Mesenteric fat pad (tissue), 1 donor: Measurements from ENCODE around the gene BAIAP3. TPM values are rescaled to one million over a fixed set of nuclear protein-coding genes. Genes with fewer than 3 reads are reported as not detected.

Experiments used
- DNase-seq: peaks from one replicate; pipeline ENCODE4 v3.0.0-alpha.2; 2020; ENCODE audit warnings: low spot score
- total RNA-seq: library from RNA; stranded (reverse); fragmentation: NEBNext Ultra II Directional; extraction: Animal tissue kit (Norgen Biotek cat#: 25700); gene quantifications from one replicate; pipeline ENCODE4 v1.2.1, GENCODE V29; 2021
- donor health status: DM: yes; HTN: yes; CAD: no.

The BAIAP3 gene
- total RNA-seq, 1 donor from 2014 or later = 1.3 TPM

DNA sequence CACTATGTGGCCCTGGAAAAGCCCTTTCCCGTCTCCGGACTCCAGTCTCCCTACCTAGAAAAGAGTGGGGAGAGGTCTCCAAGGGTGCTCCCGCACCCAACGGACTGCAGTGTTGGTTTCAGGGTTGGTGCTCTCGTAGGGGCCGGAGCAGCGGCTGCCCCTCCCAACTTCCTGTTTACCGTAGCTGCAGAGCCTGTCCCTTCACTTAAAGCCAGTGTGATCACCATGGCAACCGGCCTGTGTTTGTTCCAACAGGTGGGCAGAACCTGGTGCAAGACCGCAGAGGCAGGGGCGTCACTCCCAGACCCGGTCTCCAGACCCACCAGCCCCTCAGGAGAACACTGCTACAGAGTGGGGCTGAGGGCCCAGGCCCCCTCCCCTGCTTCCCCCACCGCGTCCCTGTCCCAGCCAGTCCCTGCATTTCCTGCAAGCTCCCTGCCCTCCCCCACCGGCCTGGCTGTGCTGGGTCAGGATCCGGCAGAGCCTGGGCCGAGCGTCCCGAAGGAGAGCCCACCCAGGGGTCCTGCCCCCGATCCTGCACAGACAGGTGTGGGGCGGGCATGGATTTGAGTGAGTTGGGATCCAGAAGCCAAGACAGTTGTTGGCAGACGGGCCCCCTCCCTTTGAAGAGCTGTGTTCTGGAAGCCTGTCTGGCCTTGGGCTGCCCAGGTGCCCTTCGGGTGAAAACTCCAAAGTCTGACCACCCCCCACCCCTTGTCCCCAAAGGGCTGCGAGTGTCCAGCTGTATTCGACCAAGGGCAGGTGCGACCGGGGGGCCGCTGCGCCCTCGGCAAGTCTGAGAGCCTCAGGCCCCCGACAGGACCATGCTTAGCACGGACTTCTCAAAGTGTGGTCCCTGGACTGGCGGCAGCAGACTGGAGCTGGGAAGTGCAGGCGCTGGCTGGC, 1.5 kb upstream of the BAIAP3 start:
- no peak for DNase-seq

DNA sequence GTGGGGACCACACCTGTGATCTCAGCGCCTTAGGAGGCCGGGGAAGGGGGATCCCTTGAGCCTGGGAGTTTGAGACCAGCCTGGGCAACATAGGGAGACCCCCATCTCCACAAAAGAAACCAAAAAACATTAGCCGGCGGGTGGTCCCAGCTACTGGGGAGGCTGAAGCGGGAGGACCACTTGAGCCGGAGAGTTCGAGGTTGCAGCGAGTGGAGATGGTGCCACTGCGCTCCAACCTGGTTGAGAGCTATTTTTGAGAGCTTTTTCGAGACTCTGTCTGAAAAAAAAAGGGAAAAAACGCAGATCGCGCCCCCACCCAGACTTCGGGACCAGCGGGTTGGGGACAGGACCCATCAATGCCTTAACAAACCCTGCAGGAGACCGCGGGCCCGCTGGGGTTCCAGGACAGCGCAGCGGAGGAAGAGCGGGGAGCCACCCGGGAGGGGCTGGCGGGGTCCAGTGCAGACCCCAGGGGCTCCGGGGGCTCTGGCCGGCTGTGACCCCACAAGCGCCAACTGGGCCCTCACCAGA, 762 bp upstream of the BAIAP3 start:
- DNase-seq = no peak

- DNase-seq = no peak
These were observed 632 bp downstream of the BAIAP3 start for GRCh38 chr16:1333854-1334700.

- DNase-seq = no peak
These were observed 1.3 kb downstream of the BAIAP3 start for GRCh38 chr16:1334739-1335138.

DNA sequence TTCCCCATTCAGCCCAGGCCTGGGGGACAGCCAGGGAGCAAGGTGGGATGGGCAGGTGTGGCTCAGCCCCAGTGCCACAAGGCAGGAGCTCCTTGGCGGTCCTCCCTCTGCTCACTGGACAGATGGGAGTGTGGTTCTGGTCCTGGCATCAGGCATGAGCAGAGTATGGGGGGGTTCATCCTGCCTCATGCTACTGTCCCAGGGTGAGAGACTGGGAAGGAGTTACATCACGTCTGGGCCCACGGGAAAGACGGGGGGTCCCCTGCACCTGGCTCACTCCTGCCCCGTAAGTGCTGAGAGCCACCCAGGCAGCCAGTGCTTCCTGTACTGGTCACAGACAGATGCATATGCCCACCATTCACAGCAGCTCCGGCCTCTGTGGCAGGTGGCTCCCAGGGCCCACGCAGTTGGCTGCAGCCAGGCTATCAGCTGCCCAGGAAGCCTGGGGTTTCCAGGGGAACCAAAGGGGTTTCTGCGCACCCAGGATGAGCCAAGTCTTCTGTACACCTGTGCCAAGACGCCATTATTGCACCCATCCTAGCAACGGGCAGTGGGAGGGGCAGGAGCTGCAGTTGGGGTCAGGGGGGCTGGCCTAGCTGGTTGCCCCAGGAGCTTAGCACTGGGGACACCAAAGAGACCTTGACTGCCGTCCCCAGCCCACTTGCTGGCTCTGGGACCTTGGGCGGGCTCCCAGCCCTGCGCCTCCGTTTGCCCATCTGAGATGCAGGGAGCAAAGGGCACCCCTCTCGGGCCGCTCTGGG, 1.9 kb downstream of the BAIAP3 start:
- no peak for DNase-seq

- no peak for DNase-seq
These were observed 2.6 kb downstream of the BAIAP3 start for GRCh38 chr16:1335996-1336395.

GRCh38 chr16:1336619-1337018, 3.2 kb downstream of the BAIAP3 start:
- DNase-seq = no peak

- no peak for DNase-seq
These were observed 4.0 kb downstream of the BAIAP3 start for GRCh38 chr16:1337486-1337885.

- DNase-seq = no peak
These were observed 4.8 kb downstream of the BAIAP3 start for GRCh38 chr16:1338119-1338730.

GRCh38 chr16:1338855-1339675, 5.6 kb downstream of the BAIAP3 start:
- no peak for DNase-seq

DNA sequence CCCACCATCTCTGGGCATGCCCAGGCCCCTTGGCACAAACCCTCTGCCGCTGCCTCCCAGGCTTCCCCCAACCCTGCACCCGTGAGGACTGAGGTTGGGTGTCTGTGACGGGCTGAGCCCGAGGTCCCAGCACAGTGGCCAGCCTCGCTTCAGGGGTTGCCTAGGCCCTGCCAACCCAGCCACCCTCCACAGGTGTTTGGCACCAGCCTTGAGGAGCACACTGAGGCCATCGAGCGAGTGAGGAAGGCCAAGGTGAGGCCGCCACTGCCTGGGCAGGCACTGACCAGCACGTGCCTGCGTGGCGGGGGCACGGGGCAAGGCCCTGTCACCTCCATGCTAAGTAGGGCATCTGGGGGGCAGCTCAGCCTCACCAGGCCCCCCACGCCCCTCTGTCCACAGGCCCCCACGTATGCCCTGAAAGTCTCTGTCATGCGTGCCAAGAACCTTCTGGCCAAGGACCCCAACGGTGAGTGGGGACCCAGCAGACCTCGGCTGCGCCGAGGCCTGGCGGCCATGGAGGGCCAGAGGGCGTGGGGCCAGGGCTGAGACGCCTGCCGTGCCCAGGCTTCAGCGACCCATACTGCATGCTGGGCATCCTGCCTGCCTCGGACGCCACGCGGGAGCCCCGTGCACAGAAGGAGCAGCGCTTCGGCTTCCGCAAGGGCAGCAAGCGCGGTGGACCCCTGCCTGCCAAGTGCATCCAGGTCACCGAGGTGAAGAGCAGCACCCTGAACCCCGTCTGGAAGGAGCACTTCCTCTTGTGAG, 7.5 kb downstream of the BAIAP3 start:
- DNase-seq = no peak

GRCh38 chr16:1341495-1342420, 8.3 kb downstream of the BAIAP3 start:
- DNase-seq = no peak

- peak; percentile 93 for DNase-seq
These were observed 9.3 kb downstream of the BAIAP3 start for GRCh38 chr16:1342526-1343427.

DNA sequence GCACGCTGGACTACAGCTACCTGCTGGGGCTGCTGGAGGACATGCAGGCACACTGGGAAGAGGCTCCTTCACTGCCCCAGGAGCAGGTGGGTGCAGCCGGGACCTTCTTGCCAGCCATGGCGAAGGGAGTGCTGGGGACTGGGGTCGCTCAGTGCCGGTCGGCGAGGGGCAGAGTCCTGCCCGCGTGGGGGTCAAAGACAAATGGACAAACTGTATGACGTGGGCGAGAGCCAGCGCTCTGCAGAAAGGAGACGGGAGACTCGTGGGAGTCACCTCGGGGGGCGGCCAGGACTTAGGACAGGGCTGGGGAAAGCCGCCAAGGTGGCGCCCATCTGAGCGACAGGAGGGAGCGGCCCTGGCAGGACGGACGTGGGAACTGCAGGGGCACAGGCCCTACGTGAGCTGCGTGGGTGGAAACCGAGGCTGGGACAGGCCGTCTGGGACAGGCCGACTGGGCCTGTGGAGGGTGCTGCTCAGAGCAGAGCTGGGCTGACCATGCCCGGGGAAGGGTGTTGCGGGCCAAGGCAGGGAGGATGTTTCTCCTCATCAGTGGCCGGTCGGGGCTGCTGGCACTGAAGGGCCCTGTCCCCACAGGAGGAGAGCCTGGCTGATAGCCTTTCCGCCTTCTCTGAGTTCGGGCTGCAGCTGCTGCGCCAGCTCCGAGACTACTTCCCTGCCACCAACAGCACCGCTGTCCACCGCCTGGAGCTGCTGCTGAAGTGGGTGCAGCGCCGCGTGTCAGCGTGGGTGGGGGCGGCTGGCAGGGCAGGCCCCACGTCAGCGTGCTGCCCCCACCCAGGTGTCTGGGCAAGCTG, 10.2 kb downstream of the BAIAP3 start:
- no peak for DNase-seq

GRCh38 chr16:1344499-1344898, 11.1 kb downstream of the BAIAP3 start:
- DNase-seq = no peak

GRCh38 chr16:1345087-1345486, 11.6 kb downstream of the BAIAP3 start:
- DNase-seq = no peak
